ENCODE results near the gene KCNMA1. TPM values are rescaled to one million over a fixed set of nuclear protein-coding genes. Genes with fewer than 3 reads are reported as not detected.

Gene KCNMA1
- total and polyA plus RNA-seq, 7 donors, result 15.3 to 427 (median 256) TPM

GRCh38 chr10:77682393-77683087 is 44.9 kb upstream of the KCNMA1 start:
- TF ChIP-seq CTCF (IDR thresholded peaks at IDR 0.05), result no peak
- no peak for TF ChIP-seq POLR2AphosphoS5 (IDR thresholded peaks at IDR 0.05)
- no peak for TF ChIP-seq EP300 (IDR thresholded peaks at IDR 0.05)
- TF ChIP-seq POLR2A (IDR thresholded peaks at IDR 0.05), result no peak
- intact Hi-C loops (cut with DNase I), result no loop called here
- Histone ChIP-seq H3K27me3 (no peaks in the 10 kb centered on the region), H3K9me3 (no peaks in the 10 kb centered on the region), H3K4me3 (no peak overlapping the region), H3K27ac (no peak overlapping the region), H3K36me3 (no peaks in the 10 kb centered on the region), H3K4me1 (no peaks in the 10 kb centered on the region)
- WGBS, 2 donors, result 80 to 93% methylated on average over 5 of the region's 5 CpGs
- DNase-seq, result no peak

- intact Hi-C loops (cut with DNase I), result no loop called here
- DNase-seq, result no peak
- Histone ChIP-seq H3K27ac (no peak overlapping the region), H3K9me3 (no peaks in the 10 kb centered on the region), H3K27me3 (no peaks in the 10 kb centered on the region), H3K36me3 (no peaks in the 10 kb centered on the region), H3K4me1 (no peaks in the 10 kb centered on the region), H3K4me3 (no peak overlapping the region)
- no peak for TF ChIP-seq POLR2AphosphoS5 (IDR thresholded peaks at IDR 0.05)
- no peak for TF ChIP-seq CTCF (IDR thresholded peaks at IDR 0.05)
- TF ChIP-seq EP300 (IDR thresholded peaks at IDR 0.05), result no peak
- no peak for TF ChIP-seq POLR2A (IDR thresholded peaks at IDR 0.05)
- WGBS, 2 donors, result 88 to 92% methylated on average over 6 of the region's 6 CpGs
These were observed 44.2 kb upstream of the KCNMA1 start for GRCh38 chr10:77681839-77682238.

GRCh38 chr10:77680811-77681210 is 43.2 kb upstream of the KCNMA1 start:
- Histone ChIP-seq H3K36me3 (no peaks in the 10 kb centered on the region), H3K4me1 (no peaks in the 10 kb centered on the region), H3K27ac (no peak overlapping the region), H3K27me3 (no peaks in the 10 kb centered on the region), H3K9me3 (no peaks in the 10 kb centered on the region), H3K4me3 (no peak overlapping the region)
- 59 to 82% methylated on average over 8 of the region's 8 CpGs for WGBS, 2 donors
- no peak for DNase-seq
- intact Hi-C loops (cut with DNase I), result no loop called here
- TF ChIP-seq CTCF (IDR thresholded peaks at IDR 0.05), result no peak
- no peak for TF ChIP-seq POLR2AphosphoS5 (IDR thresholded peaks at IDR 0.05)
- no peak for TF ChIP-seq EP300 (IDR thresholded peaks at IDR 0.05)
- no peak for TF ChIP-seq POLR2A (IDR thresholded peaks at IDR 0.05)

- Histone ChIP-seq H3K36me3 (no peaks in the 10 kb centered on the region), H3K27ac (no peak overlapping the region), H3K4me3 (no peak overlapping the region), H3K4me1 (no peaks in the 10 kb centered on the region), H3K27me3 (no peaks in the 10 kb centered on the region), H3K9me3 (no peaks in the 10 kb centered on the region)
- no peak for DNase-seq
- 87 to 92% methylated on average over 3 of the region's 3 CpGs for WGBS, 2 donors
- TF ChIP-seq CTCF (IDR thresholded peaks at IDR 0.05) (no peak), POLR2A (IDR thresholded peaks at IDR 0.05) (no peak), POLR2AphosphoS5 (IDR thresholded peaks at IDR 0.05) (no peak), EP300 (IDR thresholded peaks at IDR 0.05) (no peak)
- intact Hi-C loops (cut with DNase I), result no loop called here
These were observed 42.5 kb upstream of the KCNMA1 start for GRCh38 chr10:77680065-77680464.

- Histone ChIP-seq H3K27me3 (no peaks in the 10 kb centered on the region), H3K9me3 (no peaks in the 10 kb centered on the region), H3K4me3 (no peak overlapping the region), H3K36me3 (no peaks in the 10 kb centered on the region), H3K4me1 (no peaks in the 10 kb centered on the region), H3K27ac (no peak overlapping the region)
- DNase-seq, result no peak
- intact Hi-C loops (cut with DNase I), result no loop called here
- 87 to 89% methylated on average over 5 of the region's 5 CpGs for WGBS, 2 donors
- TF ChIP-seq EP300 (IDR thresholded peaks at IDR 0.05) (no peak), CTCF (IDR thresholded peaks at IDR 0.05) (no peak), POLR2A (IDR thresholded peaks at IDR 0.05) (no peak), POLR2AphosphoS5 (IDR thresholded peaks at IDR 0.05) (no peak)
These were observed 41.6 kb upstream of the KCNMA1 start for GRCh38 chr10:77679217-77679616.
